ENCODE measurements around the gene SSTR5. TPM values are rescaled to one million over a fixed set of nuclear protein-coding genes. Genes with fewer than 3 reads are reported as not detected.

Gene SSTR5
- total RNA-seq, 4 donors from 2014 or later = not detected

GRCh38 chr16:1116693-1117077, 44.1 kb downstream of the SSTR5 start:
- Histone ChIP-seq H3K4me3 (no peak overlapping the region), H3K27me3 (peaks cover 0 to 88% of the 10 kb centered on the region in 2 donors), H3K4me1 (peaks cover 0 to 3% (median 0%) of the 10 kb centered on the region in 4 donors), H3K27ac (no peak overlapping the region), H3K36me3 (no peaks in the 10 kb centered on the region), H3K9me3 (no peaks in the 10 kb centered on the region)
- WGBS, 2 donors = 45 to 54% methylated on average over 12 to 13 of the region's 16 CpGs
- TF ChIP-seq EP300 (IDR thresholded peaks at IDR 0.05) (no peak), POLR2A (IDR thresholded peaks at IDR 0.05) (no peak), CTCF (IDR thresholded peaks at IDR 0.05) (no peak)
- no peak for DNase-seq (ENCODE audit: low spot score in 2 of 2)

DNA sequence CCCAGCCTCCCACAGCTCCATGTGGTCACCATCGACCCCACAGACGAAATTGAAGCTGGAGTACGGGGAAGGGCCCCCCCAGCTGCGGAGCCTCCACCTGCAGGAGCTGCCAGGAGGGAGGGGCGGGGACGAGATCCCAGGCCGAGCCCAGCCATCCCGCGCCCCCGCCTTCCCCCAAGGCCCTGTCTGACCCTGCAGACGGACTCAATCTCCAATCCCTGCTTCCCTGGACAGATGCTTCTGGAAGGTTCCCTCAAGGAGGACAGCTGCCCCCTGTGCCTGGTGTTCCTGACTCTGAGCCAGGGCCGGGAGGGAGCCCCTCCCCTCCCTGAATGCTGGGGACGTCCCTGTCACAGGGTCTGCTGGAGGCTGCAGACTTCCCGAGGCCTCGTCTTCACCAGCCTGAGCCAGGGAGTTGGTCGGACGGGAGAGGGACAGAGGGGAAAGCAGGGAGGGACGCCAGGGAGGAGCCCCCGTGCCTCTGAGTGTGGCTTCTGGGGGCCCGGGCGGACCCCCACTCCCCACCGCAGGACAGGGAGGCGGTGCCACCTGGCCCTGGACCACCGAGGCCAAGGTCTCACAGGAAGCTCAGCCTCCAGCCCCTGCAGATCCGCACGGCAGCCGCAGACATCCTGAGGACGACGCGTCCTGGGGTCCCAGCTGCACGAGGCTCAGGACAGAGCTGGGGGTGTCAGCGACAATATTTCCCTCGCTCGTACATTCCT, 44.8 kb downstream of the SSTR5 start:
- no peak for DNase-seq (ENCODE audit: low spot score in 2 of 2)
- WGBS, 2 donors = 33 to 51% methylated on average over 17 to 29 of the region's 34 CpGs
- Histone ChIP-seq H3K4me3 (no peak overlapping the region), H3K27ac (no peak overlapping the region), H3K27me3 (peaks cover 0 to 83% of the 10 kb centered on the region in 2 donors), H3K36me3 (no peaks in the 10 kb centered on the region), H3K4me1 (peaks cover 0 to 3% (median 0%) of the 10 kb centered on the region in 4 donors), H3K9me3 (no peaks in the 10 kb centered on the region)
- no peak for TF ChIP-seq POLR2A (IDR thresholded peaks at IDR 0.05)
- TF ChIP-seq CTCF (IDR thresholded peaks at IDR 0.05) = no peak
- no peak for TF ChIP-seq EP300 (IDR thresholded peaks at IDR 0.05)

DNA sequence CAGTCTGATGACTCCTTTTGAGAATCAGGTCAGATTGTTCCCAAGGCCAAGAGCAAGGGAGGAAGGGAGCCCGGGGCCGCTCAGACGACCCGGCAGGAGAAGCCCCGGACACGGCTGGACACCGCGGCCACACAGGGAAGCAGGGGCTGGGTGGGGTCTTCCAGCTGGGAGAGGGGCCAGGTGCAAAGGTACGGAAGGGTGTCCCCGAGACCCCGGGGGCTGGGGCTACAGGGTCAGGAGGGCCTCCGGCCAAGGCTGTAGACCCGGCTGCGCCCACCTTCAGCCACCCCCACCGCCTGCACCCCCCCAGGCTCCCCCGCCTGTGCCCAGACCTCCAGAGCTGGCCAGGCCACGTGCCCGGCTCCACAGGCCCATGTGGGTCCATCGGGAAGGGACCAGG, 45.4 kb downstream of the SSTR5 start:
- 58 to 68% methylated on average over 11 to 16 of the region's 19 CpGs for WGBS, 2 donors
- Histone ChIP-seq H3K4me3 (no peak overlapping the region), H3K9me3 (no peaks in the 10 kb centered on the region), H3K27me3 (peaks cover 0 to 82% of the 10 kb centered on the region in 2 donors), H3K27ac (no peak overlapping the region), H3K4me1 (peaks cover 0 to 3% (median 0%) of the 10 kb centered on the region in 4 donors), H3K36me3 (no peaks in the 10 kb centered on the region)
- no peak for DNase-seq (ENCODE audit: low spot score in 2 of 2)
- TF ChIP-seq CTCF (IDR thresholded peaks at IDR 0.05) (no peak), EP300 (IDR thresholded peaks at IDR 0.05) (no peak), POLR2A (IDR thresholded peaks at IDR 0.05) (no peak)

DNA sequence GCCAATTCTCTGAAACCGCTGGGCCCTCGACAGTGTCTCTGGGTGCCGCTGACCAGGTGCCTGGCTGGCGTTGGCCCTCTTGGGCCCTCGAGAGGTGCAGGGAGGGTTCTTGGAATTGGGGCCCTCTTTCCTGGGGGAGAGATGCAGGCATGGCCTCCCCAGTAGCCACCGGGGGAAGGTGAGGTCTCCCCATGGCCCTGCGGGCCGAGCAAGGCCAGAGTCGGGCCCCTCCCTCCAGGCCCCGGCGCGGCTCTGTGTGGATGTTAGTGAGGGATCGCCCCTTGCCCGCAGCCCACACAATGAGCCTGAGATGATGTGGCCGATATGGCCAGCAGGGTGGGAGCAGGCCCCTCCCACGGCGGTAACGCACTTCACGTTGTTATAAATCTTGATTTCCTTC, 46.6 kb downstream of the SSTR5 start:
- Histone ChIP-seq H3K4me3 (no peak overlapping the region), H3K36me3 (no peaks in the 10 kb centered on the region), H3K27me3 (peaks cover 0 to 87% of the 10 kb centered on the region in 2 donors), H3K27ac (no peak overlapping the region), H3K9me3 (no peaks in the 10 kb centered on the region), H3K4me1 (peaks cover 0 to 3% (median 0%) of the 10 kb centered on the region in 4 donors)
- DNase-seq (ENCODE audit: low spot score in 2 of 2) = no peak
- WGBS, 2 donors = 56 to 63% methylated on average over 3 to 16 of the region's 19 CpGs
- no peak for TF ChIP-seq POLR2A (IDR thresholded peaks at IDR 0.05)
- TF ChIP-seq EP300 (IDR thresholded peaks at IDR 0.05) = no peak
- TF ChIP-seq CTCF (IDR thresholded peaks at IDR 0.05) = no peak

DNA sequence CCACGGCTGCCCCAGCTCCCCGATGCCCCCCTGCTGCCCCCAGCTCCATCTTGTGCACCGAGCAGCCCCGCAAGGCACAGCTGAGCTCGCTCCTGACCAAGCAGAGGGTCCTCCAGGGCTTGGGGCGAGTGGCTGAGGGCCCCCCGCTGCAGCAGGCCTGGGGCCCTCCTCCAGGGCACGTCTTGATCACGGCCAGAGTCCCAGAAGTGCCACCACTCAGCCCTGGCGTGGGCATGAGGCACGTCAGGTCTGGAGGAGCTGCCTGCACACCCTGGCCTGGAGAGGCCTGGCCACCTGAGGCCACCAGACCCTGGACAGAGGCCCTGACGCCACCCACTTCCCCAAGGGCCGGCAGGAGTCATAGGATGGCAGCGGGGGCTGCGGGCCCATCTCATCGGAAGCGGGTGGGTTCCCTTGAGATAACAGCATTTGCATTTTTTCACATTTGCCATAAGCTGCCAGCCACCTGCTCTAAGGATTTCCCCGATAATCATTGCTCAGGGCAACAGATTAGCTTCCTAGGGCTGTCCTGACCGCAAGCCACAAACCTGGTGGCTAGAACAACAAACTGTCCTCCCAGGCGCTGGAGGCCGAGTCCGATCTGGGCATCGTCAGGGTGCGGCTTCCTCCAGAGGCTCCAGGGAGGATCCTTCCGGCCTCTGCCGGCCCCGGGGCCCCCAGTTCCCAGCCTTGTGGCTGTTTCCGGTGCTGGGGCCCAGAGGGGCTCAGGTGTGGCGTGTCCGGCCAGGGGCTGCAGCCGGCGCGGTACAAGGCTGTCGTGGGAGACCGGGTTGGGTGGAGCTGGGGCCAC, 47.4 kb downstream of the SSTR5 start:
- Histone ChIP-seq H3K4me3 (no peak overlapping the region), H3K9me3 (no peaks in the 10 kb centered on the region), H3K36me3 (no peaks in the 10 kb centered on the region), H3K4me1 (peaks cover 0 to 3% (median 0%) of the 10 kb centered on the region in 4 donors), H3K27ac (no peak overlapping the region), H3K27me3 (peaks cover 0 to 86% of the 10 kb centered on the region in 2 donors)
- DNase-seq (ENCODE audit: low spot score in 2 of 2) = no peak
- no peak for TF ChIP-seq POLR2A (IDR thresholded peaks at IDR 0.05)
- TF ChIP-seq EP300 (IDR thresholded peaks at IDR 0.05) = no peak
- TF ChIP-seq CTCF (IDR thresholded peaks at IDR 0.05) = no peak
- WGBS, 2 donors = 74 to 77% methylated on average over 18 to 33 of the region's 35 CpGs
